ENCODE results near the gene GUCY1A1.

The GUCY1A1 gene

DNA sequence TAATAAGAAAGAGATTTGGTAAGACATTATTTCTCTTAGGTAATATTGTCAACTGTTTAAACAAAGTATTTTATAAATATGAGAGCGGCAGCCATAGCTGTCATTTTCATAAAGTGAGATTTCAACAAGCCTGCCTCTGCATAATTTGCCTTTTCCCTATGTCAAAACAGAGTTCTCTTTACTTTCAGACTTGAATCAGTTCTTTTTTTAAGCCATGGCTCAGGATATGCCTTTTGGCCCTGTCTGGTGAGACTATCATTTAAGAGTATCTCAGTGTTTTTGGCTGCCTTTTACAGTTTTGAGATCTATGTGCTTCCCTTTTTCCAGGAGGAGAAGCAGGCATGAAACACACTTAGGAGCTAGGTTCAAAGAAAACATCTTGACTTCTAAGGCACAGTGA is 7.5 kb upstream of the GUCY1A1 start:
- DNase-seq (ENCODE audit: low read depth), result no peak

DNA sequence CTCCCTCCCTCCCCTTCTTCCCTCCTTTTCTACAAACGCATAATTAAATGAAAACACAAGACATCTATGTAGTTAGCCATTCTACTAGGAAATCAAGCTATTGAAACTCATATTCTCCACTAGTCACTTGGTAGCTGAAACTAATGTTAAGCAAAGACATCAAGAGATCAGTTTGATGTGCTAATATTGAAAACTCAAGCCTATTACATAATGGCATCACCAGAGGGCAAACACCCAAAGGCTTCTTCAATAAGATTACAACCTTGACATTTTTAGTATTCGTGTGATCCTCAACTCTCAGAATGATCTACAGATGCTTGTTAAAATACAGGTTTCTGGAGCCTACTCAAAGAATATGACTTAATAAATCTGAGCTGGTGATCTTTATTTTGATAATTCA is 6.2 kb upstream of the GUCY1A1 start:
- DNase-seq (ENCODE audit: low read depth), result no peak

DNA sequence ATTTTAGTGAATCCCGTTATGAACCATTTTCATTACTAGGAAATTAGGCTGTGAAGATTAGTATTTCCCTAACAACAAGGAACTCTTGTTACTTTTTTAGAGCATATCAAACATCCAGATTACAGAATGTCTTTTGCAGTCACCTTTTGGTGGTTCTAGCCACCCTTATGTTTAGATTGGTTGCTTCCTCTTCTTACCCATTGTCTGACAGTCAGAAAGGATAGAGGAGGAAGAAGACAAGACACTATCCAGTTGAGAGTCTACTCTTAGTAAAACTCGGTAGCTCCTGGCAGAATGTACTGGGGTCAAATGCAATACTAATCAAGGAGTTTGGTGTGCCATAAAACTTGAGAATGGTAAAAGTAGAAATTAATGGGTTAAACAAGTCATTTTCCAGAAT is 1.6 kb upstream of the GUCY1A1 start:
- no peak for DNase-seq (ENCODE audit: low read depth)

DNA sequence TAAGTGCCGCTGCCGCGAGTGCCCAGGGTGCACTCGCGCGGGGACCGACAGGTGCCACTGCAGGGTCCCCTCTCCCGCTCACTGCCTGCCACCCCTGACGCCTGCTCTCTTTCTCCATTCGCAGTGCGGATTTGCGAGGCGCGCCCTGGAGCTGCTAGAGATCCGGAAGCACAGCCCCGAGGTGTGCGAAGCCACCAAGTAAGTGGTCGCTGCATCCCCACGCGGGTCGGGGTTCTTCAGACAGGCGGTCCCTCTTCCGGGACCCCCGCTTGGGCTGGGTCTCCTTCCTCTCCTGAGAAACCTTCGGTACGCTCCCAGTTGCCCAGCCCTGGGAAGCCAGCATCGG is 547 bp downstream of the GUCY1A1 start:
- no peak for DNase-seq (ENCODE audit: low read depth)

DNA sequence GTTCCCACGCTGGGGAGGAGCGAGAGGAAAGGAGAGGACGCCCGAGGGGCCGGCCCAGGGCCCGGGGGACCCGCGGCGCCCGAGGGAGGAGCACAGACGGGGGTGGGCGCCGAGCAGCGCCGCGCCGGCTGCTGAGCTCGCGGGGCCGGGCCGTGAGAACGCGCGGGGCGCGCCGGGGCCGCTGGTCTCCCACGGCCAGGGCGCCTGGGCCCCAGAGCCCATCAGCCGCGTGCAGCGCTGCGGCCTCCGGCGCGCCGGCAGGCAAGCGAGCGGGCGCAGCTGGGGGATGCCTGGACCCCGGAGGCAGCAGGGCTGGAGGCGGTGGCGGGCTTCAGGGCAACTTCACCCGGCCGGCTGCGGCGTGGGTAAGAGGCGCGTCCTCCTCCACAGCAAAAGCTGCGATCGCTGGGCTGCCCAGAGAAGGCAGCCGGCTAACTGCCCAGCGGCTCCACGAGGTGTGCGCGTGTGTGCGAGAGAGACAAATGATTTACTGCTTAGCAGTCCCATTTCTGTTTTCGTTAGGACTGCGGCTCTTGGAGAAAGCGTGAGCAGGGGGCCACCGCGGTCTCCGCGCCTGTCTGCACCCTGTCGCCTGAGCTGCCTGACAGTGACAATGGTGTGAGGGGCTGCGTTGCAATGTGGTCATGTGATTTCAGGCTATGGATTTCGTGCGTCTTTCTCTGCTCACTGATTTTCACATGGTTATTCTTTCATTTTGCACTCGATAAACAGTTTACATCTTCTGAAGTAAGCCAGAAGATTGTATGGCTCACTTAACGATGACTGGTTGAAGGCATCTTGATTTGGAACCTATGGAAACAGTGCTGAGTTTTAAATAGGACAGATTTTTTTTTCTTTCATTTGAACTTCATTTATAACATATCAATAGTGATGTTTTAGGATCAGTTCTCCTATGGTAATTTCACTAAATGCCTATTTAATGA is 1.2 kb downstream of the GUCY1A1 start:
- peak; percentile 52 for DNase-seq (ENCODE audit: low read depth)

DNA sequence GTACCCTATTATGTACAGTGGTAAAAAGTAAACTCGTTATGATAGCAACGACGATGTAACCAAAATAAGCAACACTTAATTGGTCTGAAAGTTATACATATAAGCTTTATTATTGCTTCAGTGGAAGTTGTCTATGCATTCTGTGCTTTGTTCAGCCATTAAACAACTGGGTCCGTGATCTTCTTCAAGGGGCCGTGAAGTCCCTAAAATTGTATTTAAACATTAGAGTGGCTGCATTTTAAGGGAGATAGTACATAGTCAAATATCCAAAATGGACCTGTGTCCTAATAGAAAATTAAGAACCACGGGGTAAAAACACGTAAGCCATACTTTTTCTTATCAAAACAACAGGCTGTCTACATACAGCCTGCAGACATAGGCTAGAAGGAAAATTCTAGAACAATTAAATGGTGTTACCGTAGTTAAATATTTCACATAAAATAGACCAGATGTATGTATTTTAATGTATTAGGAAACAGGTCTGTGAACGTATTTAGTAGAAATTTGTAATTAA is 2.1 kb downstream of the GUCY1A1 start:
- no peak for DNase-seq (ENCODE audit: low read depth)

DNA sequence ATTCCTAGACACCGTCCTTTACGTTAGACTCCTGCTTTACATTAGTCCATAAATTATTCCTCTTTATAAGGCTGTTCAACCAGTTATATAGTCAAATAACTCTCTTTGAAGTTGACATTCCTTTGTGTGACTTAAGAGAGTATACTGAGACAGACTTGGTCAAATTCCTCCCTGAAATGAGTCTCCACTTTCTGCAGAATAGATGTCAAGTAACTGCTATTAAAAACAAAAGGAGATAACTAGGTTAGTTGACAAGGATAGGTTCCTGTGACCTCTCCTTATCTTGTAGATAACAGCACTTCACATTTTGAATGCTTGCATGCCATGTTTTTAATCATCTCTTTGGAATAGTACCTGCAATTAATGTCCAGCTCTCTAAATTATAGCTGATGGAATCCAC is 5.7 kb downstream of the GUCY1A1 start:
- DNase-seq (ENCODE audit: low read depth), result no peak

DNA sequence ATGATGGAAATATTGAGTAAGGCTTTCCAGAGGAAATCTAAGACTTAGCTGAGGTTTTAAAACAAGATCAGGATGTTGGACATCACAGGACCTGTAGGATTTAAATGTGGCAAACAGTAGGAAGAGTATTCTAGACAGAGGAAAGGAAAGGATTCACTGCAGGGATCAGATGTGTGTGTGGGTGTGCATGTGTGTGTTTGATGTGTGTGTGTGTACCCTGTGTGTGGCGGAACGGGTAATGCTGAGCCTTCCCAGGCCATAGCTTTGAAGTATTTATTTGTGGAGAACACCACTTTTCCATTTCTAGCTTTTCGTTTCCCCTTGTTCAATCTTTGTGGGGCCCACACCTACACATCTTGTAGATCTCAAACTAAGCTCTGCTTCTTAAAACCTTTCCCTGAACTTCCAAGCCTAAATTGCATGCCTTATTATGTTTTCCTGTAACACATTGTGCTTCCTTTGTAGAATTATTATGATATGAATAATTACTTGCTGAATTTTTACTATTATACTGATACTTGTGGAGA is 6.9 kb downstream of the GUCY1A1 start:
- no peak for DNase-seq (ENCODE audit: low read depth)

DNA sequence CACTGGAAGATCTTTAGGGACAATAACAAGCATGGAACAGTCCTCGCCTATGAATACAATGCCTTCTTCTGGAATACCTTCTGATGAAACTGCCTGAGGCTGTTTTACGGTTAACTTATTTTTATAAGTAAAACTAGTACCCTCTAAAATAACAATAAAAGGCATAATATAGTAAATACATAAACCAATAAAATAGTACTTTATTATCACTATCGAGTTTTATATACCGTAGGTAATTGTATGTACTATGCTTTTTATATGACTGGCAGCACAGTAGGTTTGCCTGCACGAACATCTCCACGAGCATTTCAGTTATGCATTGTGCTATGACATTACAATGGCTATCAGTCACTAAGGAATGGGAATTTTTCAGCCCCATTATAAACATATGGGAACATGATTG is 8.0 kb downstream of the GUCY1A1 start:
- DNase-seq (ENCODE audit: low read depth), result no peak

DNA sequence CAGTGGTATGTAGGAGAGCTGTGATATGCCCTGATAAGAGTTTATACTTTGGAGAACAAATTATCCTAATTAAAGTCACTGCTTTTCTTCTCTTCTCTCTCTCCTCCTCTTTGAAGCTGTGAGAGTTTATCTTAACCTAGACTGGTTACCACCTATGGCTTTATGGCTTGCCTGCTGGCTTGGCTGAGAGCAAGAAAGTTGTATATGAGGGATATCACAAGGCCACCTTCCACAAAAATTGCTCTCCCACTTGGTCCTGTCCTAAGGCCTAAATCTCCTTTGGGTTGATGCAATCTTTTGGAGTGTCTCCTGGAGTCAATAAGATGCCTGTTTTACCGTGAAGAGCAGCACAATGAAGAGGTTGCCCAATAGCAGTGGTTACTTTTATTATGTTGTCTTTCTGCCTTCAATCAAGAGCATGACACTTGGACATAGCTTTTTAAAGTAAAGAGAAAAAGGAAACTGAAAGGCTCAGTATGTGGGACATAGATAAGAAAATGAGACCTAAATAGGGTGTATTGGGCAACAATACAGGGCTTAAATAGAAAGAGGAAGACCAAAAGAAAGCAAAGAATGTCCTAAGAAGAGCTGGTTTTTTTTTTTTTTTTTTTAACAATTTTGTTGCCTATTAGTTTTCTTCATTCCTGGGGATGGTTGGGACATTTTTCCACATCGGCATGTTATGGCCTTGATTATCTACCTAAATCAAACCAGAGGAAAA is 9.2 kb downstream of the GUCY1A1 start:
- peak; percentile 72 for DNase-seq (ENCODE audit: low read depth)

DNA sequence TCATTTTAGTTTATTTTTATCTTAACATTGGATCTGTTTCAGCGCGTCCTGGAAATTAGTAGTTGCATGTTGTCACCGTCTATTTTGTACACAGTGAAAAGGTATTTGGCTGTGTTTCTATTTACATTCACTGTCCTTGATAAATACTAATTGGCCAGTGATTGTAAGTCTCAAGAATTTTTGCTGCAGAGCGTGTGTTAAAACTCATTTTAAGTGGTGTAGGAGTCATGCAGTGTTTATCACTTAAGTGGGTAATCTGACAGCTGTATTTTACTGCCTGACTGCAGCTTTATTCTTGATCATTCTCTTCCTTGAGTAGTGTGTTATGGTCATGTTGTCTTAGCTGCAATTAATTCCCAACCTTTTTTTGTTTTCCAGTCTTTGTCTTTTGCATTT is 9.8 kb downstream of the GUCY1A1 start:
- peak; percentile 48 for DNase-seq (ENCODE audit: low read depth)

DNA sequence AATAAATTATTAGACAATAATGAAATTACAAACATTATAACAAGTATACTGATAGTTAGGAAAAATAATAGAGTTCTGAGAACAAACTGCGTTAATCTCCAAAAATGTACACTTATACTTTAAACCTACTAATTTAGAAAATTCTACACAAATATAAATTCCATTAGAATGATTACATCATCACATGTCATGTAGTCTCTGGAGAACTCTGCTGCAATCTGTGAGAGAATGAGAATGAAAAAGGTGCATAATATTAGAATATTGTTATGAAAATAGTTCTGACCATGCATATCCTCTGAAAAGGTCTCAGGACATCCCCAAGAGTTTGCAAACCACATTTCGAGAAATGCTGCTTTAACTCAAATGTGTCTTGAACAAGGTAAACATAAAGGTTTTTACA is 11.4 kb downstream of the GUCY1A1 start:
- DNase-seq (ENCODE audit: low read depth), result no peak

DNA sequence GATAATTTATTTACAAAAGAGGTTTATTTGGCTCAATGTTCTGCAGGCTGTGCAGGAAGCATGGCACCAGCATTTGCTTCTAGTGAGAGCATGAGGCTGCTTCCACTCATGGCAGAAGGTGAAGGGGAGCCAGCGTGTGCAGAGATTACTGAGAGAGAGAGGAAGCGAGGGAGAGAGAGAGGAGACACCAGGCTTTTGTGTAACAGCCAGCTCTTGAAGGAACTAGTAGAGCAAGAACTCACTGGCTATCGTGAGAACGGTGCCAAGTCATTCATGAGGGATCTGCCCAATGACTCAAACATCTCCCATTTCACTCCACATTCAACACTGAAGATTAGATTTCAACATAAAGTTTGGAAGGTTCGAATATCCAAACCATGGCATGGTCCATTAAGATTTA is 12.7 kb downstream of the GUCY1A1 start:
- DNase-seq (ENCODE audit: low read depth), result peak; percentile 52

DNA sequence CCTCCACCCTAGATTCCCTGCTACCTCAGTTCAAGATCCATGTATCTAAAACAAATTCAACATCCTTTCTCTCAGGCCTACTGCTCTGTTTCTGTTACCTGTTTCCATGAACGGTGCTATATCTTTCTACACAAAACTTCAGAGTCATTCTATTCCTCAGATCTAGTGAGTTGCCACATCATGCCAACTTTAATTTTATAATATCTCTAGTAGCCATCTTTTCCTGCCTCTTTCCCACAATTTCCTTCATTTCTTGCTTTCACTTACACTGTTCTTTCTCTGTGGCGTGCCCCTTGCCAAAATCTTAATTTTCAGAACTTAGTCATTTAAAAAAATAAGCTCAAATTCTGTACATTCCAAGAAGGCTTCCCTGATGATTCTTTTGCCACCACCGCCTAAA is 15.2 kb downstream of the GUCY1A1 start:
- no peak for DNase-seq (ENCODE audit: low read depth)

DNA sequence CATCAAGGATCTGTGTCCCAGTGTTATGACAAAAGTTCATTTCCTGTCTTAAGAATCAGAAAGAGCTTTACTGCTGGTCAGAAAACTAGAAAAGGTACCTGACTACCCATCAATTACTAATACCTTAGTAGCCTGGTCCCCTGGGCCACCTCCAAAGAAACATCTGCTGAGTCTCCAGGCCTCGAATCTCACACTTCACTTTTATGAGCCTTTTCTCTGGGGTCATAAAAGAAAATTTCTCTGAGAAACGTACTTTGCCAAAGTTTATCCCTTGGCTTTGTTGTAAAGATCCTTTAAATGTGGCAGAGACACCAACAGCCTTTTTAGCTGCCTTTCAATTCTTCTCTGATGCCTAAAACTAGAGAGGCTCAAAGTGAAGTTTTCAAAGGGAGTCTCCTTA is 17.8 kb downstream of the GUCY1A1 start:
- DNase-seq (ENCODE audit: low read depth), result no peak

DNA sequence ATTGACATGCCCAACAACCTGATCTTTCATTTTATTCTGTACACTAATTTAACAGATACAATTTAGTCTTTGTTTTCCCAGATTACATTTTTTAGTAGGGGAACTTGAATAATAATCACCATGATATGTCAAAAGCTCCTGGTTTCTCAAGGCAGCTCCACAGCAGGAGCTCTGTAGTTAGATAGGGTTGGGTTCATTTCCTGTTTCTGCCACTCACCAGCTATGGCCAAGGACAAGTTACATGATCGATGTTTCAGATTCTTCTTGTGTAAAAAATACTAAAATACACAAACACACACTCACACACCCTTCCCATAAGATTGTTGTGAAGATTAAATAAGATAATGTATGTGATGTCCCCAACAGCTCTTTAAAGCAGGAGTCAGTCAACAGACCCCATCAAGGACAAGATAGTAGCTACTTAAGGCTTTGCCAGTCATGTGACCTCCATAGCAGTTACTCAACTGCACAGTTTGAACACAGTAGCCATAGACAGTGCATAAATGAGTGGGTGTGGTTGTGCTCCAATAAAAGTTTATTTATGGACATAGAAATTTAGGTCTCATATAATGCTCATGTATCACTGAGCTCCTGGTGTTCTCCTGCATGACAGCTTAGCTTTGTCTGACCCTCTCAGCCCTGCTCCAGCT is 18.4 kb downstream of the GUCY1A1 start:
- no peak for DNase-seq (ENCODE audit: low read depth)

DNA sequence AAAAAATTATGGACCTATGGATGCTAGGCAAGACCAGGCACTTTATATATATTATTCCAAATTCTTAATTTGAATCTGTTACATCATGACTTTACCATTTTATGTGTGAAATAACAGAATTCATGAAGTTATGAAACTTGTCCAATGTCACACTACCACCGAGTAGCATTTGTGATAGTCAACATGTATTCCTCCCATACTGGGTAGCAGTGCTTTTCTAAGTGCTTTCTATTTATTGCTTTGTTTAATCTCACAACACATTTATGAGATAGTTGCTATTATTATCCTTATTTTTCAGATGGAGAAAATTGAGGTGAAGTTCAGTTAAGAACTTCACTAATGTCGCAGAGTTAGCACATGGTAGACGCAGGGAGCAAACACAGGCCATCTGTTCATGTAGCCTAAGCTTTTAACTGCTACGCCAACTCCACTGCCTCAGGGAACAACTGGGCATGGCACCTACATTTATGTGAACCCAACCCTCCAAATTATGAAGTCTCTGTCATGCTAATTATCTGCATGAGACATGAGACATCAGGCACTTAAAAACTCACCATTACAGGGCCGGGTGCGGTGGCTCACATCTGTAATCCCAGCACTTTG is 20.8 kb downstream of the GUCY1A1 start:
- DNase-seq (ENCODE audit: low read depth), result no peak

DNA sequence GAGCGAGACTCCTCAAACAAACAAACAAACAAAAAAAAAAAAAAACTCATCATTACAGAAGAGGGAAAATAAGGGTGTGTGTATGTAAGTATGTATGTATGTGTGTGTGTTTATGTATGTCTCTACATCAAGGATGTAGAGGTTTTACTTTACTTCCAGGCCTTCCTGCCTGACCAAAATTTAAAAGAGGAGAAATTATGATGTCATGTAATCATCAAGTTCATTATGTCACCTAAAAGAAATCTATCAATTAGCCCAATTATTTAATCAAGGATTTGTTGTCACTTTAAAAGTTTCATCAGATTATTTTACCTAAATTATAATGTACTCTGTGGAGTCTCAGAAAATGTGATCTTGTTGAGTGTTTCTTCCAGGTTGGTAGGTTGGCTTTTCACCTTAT is 21.6 kb downstream of the GUCY1A1 start:
- DNase-seq (ENCODE audit: low read depth), result no peak

DNA sequence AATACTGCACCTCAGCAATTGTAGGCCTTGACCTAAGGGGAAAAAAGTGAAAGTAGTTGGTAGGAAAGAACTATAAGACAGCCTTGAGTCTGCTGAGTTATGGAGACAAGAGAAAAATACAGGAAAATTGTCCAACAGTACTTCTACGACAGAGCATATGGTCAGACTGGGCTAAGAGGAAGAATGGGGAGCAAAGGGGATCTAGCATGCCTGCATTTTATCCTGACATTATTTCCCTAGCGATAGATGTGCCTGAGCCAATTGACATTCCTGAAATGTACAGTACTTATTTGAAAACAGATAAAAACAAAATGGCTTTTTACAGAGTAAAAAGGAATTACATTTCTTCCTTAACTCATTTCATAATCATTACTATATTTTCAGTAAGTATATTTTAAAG is 22.2 kb downstream of the GUCY1A1 start:
- no peak for DNase-seq (ENCODE audit: low read depth)

DNA sequence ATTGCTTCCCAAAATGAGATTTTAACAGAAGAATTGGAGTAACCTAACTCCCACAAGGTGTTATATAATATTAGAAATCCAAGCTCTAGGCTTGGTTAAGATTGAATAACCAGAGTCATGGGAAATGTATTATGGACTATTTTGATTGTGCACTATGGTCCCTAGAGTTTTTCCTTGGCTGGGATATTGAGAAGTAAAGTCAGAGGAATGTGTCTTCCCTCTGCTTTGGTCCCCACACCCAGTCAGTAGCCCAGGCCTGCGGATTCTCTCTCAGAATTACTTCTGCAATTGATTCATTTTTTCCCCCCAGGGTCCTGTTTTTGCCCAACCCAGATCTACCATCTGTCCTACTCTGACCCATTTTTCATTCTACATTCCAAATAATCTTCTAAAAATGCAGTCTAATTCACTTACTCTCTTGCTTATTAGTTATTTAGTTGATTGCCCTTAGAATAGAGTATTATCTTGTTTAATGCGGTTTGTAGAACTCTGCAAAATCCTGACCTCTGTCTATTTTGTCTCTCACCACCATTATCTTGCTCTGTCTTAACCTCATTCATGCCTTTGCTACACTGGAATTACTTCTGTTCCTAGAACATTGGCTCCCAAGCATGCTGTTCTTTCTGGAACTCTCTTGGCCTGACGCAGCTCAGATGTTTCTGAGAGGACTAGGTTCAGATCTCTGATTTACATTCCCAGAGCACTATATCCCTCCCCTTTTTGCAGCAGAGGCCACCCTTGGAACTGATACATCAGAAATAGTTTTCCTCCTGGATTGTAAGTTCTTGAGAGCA is 23.6 kb downstream of the GUCY1A1 start:
- no peak for DNase-seq (ENCODE audit: low read depth)

DNA sequence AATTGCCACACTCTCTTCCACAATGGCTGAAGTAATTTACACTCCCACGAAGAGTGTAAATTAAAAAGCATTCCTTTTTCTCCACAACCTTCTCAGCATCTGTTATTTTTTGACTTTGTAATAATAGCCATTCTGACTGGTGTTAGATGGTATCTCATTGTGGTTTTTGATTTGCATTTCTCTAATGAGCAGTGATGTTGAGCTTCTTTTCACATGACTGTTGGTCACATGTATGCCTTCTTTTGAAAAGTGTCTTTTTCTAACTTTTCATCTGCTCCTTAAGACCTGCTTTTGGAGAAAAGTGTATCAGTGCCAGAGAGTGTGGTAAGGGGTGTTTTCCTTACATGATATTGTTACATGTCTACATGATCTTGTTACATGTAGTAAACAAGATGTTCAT is 25.7 kb downstream of the GUCY1A1 start:
- DNase-seq (ENCODE audit: low read depth), result no peak
